GM15510 (cell line): Measurements from ENCODE around the gene TMEM208.
A peak's percentile ranks its signal among the peaks of the same experiment; 100 is the strongest.

Source experiments
- POLR2A ChIP-seq: IDR thresholded peaks from 3 replicates; pipeline ENCODE4 v1.6.1; 2011; ENCODE audit warnings: borderline replicate concordance; ENCODE audit not compliant: insufficient read length; ENCODE audit errors: extremely low read depth

Gene TMEM208

GRCh38 chr16:67226804-67227566 is at the start of gene TMEM208:
Gene TMEM208, plus strand, starts transcription at chr16:67227130. Its CDS starts 89 bp downstream, at chr16:67227219.
- TF ChIP-seq POLR2A = peak; percentile 66

- no peak for TF ChIP-seq POLR2A
Observed at GRCh38 chr16:67177743-67178699, 48.9 kb upstream of the TMEM208 start.

GRCh38 chr16:67179421-67180080 is 47.4 kb upstream of the TMEM208 start:
- no peak for TF ChIP-seq POLR2A

- TF ChIP-seq POLR2A = no peak
Observed at GRCh38 chr16:67180166-67180565, 46.8 kb upstream of the TMEM208 start.

- TF ChIP-seq POLR2A = no peak
Observed at GRCh38 chr16:67181346-67181745, 45.6 kb upstream of the TMEM208 start.

GRCh38 chr16:67182288-67182687 is 44.6 kb upstream of the TMEM208 start:
- no peak for TF ChIP-seq POLR2A

GRCh38 chr16:67183284-67183626 is 43.7 kb upstream of the TMEM208 start:
- peak; percentile 8 for TF ChIP-seq POLR2A

- peak; percentile 51 for TF ChIP-seq POLR2A
Observed at GRCh38 chr16:67183627-67184452, 43.1 kb upstream of the TMEM208 start, which contains the start of gene MATCAP1. Gene MATCAP1, minus strand, starts transcription at chr16:67183963. Its CDS starts 3,353 bp downstream, at chr16:67180610.

- TF ChIP-seq POLR2A = no peak
Observed at GRCh38 chr16:67184453-67184994, 42.4 kb upstream of the TMEM208 start.

GRCh38 chr16:67184995-67185650 is 41.8 kb upstream of the TMEM208 start:
- no peak for TF ChIP-seq POLR2A

- no peak for TF ChIP-seq POLR2A
Observed at GRCh38 chr16:67185651-67186134, 41.2 kb upstream of the TMEM208 start.

- no peak for TF ChIP-seq POLR2A
Observed at GRCh38 chr16:67186550-67186950, 40.4 kb upstream of the TMEM208 start.
